Parathyroid adenoma (tissue), 2 donors: ENCODE data around the gene MAPRE2.

Source experiments
- H2AFZ ChIP-seq: fragments of 300-600 bp; sonication (generic); one replicate; pipeline ENCODE4 v1.7.0; 2017; ENCODE audit warnings: antibody characterized with exemption, mild to moderate bottlenecking
- H3K27ac ChIP-seq: fragments of 300-600 bp; sonication (generic); one replicate; pipeline ENCODE4 v1.7.0; 2017
- H3K27me3 ChIP-seq: fragments of 300-600 bp; sonication (generic); one replicate; pipeline ENCODE4 v1.7.0; 2017; ENCODE audit warnings: low read length; ENCODE audit not compliant: control insufficient read depth, insufficient read depth
- H3K36me3 ChIP-seq: fragments of 300-600 bp; sonication (generic); one replicate; pipeline ENCODE4 v1.7.0; 2017; ENCODE audit warnings: low read length; ENCODE audit not compliant: control insufficient read depth, insufficient read depth
- H3K4me1 ChIP-seq: fragments of 300-600 bp; sonication (generic); one replicate; pipeline ENCODE4 v1.7.0; 2017; ENCODE audit warnings: control low read depth
- H3K4me2 ChIP-seq: fragments of 300-600 bp; sonication (generic); one replicate; pipeline ENCODE4 v1.7.0; 2017; ENCODE audit warnings: low read length
- H3K4me3 ChIP-seq: fragments of 300-600 bp; sonication (generic); one replicate; pipeline ENCODE4 v1.7.0; 2017; ENCODE audit warnings: low read depth, low read length
- H3K79me2 ChIP-seq: fragments of 300-600 bp; sonication (generic); one replicate; pipeline ENCODE4 v1.7.0; 2017; ENCODE audit warnings: control low read depth
- H3K9ac ChIP-seq: fragments of 300-600 bp; sonication (generic); one replicate; pipeline ENCODE4 v1.7.0; 2017; ENCODE audit warnings: mild to moderate bottlenecking
- H3K9me3 ChIP-seq: fragments of 300-600 bp; sonication (generic); one replicate; pipeline ENCODE4 v1.7.0; 2017; ENCODE audit warnings: low read length; ENCODE audit not compliant: control insufficient read depth
- CTCF ChIP-seq: fragments of 300-600 bp; sonication (generic); IDR thresholded peaks from one replicate; pipeline ENCODE4 v1.7.0; 2017; ENCODE audit warnings: antibody characterized with exemption, mild to moderate bottlenecking
- donor health status: primary hyperparathyroidism.

The MAPRE2 gene

DNA sequence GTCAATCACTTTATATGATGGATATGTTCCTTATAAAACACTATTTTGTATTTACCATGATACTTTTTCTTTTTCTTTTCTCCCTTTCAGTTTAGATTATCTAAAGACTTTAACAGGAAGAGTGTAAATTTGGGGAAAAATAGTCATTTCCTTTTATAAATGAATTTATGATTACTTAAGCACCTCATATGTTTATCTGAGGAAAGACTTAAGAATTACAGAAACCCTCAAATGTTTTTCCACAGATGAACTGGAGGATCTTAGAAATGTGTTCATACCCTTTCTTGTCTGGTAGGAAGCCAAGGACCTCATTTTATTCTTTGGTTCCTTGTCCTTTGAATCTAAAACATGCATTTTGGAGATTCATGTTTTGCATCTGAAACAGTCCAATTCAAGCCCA lies 36.7 kb downstream of the MAPRE2 start:
- no peak overlapping the region for H3K4me3 ChIP-seq
- no peak overlapping the region for H3K4me2 ChIP-seq
- peaks cover 2% of the 10 kb centered on the region for H3K79me2 ChIP-seq
- H3K9me3 ChIP-seq = no peaks in the 10 kb centered on the region
- H3K9ac ChIP-seq = no peak overlapping the region
- H3K27me3 ChIP-seq = no peaks in the 10 kb centered on the region
- no peaks in the 10 kb centered on the region for H3K36me3 ChIP-seq
- no peak for TF ChIP-seq CTCF
- H2AFZ ChIP-seq = no peak overlapping the region
- no peak overlapping the region for H3K27ac ChIP-seq
- H3K4me1 ChIP-seq = no peaks in the 10 kb centered on the region

GRCh38 chr18:35080058-35080457 lies 38.8 kb downstream of the MAPRE2 start:
- no peaks in the 10 kb centered on the region for H3K4me1 ChIP-seq

DNA sequence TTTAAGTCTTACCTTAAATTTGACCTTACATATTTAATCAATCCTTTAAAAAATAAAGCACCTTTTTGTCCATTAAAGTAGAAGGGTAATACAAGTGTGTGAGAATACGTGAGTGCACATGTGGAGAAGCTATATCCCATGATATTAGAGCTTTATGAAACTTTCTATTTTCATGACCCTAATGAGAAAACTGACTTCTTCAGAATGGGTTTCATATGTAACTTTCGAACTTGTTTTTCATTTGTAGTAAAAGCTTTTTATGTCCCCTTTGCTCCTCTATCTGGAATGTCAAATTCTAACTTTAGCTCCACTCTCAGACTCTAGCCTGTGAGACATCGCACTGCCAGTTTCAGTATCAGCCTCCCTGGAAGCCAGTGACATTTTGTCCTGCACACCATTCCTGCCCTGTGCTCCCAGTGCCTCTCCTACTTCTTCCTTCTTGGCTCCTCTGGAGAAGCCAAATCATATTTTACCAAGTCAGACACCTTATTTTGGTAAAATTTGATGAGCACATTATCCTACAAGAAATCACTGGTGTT lies 42.0 kb downstream of the MAPRE2 start:
- Histone ChIP-seq H3K4me2 (no peak overlapping the region), H3K79me2 (no peaks in the 10 kb centered on the region), H3K9ac (no peak overlapping the region), H3K4me3 (no peak overlapping the region), H3K27ac (no peak overlapping the region), H3K9me3 (no peaks in the 10 kb centered on the region), H3K27me3 (no peaks in the 10 kb centered on the region), H2AFZ (no peak overlapping the region), H3K4me1 (no peaks in the 10 kb centered on the region), H3K36me3 (no peaks in the 10 kb centered on the region)
- no peak for TF ChIP-seq CTCF

More at GRCh38 chr18:35080058-35080457, 38.8 kb downstream of the MAPRE2 start:
- Histone ChIP-seq H3K4me2 (no peak overlapping the region), H3K36me3 (no peaks in the 10 kb centered on the region), H3K4me3 (no peak overlapping the region), H3K27ac (no peak overlapping the region), H2AFZ (no peak overlapping the region), H3K27me3 (no peaks in the 10 kb centered on the region), H3K9me3 (no peaks in the 10 kb centered on the region), H3K79me2 (no peaks in the 10 kb centered on the region), H3K9ac (no peak overlapping the region)
- TF ChIP-seq CTCF = no peak

GRCh38 chr18:35084494-35085449 lies 43.6 kb downstream of the MAPRE2 start:
- Histone ChIP-seq H3K36me3 (no peaks in the 10 kb centered on the region), H3K9me3 (no peaks in the 10 kb centered on the region), H3K79me2 (no peaks in the 10 kb centered on the region), H3K9ac (no peak overlapping the region), H3K4me3 (no peak overlapping the region), H3K4me2 (no peak overlapping the region), H3K4me1 (peaks cover 5% of the 10 kb centered on the region), H2AFZ (no peak overlapping the region), H3K27me3 (no peaks in the 10 kb centered on the region), H3K27ac (no peak overlapping the region)
- TF ChIP-seq CTCF = no peak
